H54 (cell line): ENCODE data around the gene DGKG.

ENCODE experiments used
- DNase-seq: peaks from one replicate; pipeline ENCODE4 v3.0.0; 2011; ENCODE audit warnings: low spot score, mixed read lengths; ENCODE audit not compliant: insufficient read length
- FAIRE-seq: peaks from 3 replicates; lab custom pipeline; 2011; peaks lifted over from hg19 to GRCh38; lab: Jason Lieb, UNC
- POLR2A ChIP-seq: IDR thresholded peaks from 2 replicates; pipeline ENCODE4 v1.6.1; 2011; ENCODE audit warnings: low read depth, mild to moderate bottlenecking, low read length

DGKG gene

DNA sequence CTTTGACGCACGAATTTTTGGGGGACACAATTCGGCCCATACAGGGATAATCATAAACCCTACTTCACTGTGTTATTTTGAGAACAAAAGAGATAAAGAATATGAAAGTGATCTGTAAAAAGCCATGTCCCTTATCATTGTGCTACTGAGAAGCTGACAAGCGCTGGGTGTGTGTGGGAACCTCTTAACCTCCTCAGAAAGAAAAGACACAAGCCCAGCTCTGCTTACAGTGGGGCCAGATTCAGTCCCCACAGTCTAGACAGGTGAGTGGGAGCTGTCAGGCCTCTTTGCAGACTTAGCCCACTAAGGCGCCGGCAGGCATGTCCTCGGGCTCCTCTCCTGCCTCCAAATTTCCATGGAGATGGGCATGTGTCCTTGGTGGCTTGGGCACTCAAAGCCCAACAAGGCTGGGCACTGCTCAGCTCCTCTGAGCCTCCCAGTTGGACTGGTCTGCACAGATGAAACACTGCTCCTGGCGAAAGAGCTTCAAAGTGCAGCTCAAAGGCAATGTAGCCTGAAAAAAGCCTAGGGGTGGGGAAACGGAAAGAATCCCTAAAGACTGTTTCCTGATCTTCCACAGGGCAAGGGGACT is 188.7 kb downstream of the DGKG start:
- FAIRE-seq (no peak), DNase-seq (no peak)
- TF ChIP-seq POLR2A: no peak

GRCh38 chr3:186172353-186172752 is 189.7 kb downstream of the DGKG start:
- FAIRE-seq: no peak
- no peak for TF ChIP-seq POLR2A
- DNase-seq: no peak

GRCh38 chr3:186171521-186171920 is 190.5 kb downstream of the DGKG start:
- no peak for TF ChIP-seq POLR2A
- DNase-seq: no peak
- FAIRE-seq: no peak

- FAIRE-seq (no peak), DNase-seq (no peak)
- TF ChIP-seq POLR2A: no peak
Observed at GRCh38 chr3:186170516-186170915, 191.5 kb downstream of the DGKG start.

GRCh38 chr3:186169379-186169778 is 192.7 kb downstream of the DGKG start:
- FAIRE-seq (no peak), DNase-seq (no peak)
- TF ChIP-seq POLR2A: no peak

GRCh38 chr3:186168976-186169375 is 193.1 kb downstream of the DGKG start:
- DNase-seq (no peak), FAIRE-seq (no peak)
- no peak for TF ChIP-seq POLR2A

- DNase-seq: no peak
- FAIRE-seq: peak; percentile 11
- TF ChIP-seq POLR2A: no peak
Observed at GRCh38 chr3:186167646-186168395, 194.2 kb downstream of the DGKG start.

- FAIRE-seq: no peak
- no peak for TF ChIP-seq POLR2A
- no peak for DNase-seq
Observed at GRCh38 chr3:186166491-186167288, 195.3 kb downstream of the DGKG start.

DNA sequence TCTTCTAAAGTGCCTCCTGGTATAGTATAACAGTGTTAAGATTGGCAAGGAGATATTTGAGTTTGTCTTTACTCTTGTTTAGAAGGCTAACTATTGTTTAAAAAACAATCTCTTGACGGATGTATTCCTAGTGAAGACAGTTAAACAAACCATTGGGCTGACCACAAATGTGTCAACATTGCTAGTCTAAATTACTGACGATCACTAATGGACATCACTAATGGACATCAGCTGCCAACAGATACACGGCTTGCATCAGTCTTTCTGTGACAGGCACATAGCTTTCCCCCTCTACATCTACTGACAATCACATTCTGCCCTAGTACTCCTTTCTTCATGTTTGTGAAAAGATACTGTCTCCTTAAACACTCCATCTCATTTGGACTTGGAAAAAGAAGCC is 196.0 kb downstream of the DGKG start:
- DNase-seq (no peak), FAIRE-seq (no peak)
- no peak for TF ChIP-seq POLR2A

GRCh38 chr3:186165331-186165730 is 196.7 kb downstream of the DGKG start:
- no peak for TF ChIP-seq POLR2A
- no peak for FAIRE-seq
- no peak for DNase-seq

- TF ChIP-seq POLR2A: no peak
- DNase-seq (no peak), FAIRE-seq (no peak)
Observed at GRCh38 chr3:186164696-186165095, 197.3 kb downstream of the DGKG start.

DNA sequence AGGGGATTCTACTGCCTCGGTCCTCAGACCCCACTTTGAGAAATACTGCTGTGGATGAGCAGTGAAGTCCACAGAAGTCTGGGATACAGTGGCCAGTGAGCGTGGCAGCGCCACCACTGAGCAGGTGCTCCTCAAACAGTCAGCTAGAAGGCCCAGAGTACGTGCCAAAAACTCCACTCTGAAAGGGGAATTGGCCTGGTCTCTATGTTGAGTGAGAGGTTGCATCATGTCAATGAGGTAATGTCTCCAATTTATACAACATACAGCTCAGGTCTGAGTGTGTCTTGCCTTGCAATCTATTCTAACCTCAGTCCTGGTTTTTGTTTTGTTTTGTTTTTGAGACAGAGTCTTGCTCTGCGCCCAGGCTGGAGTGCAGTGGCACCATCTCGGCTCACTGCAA is 199.8 kb downstream of the DGKG start:
- no peak for TF ChIP-seq POLR2A
- FAIRE-seq: no peak
- no peak for DNase-seq

DNA sequence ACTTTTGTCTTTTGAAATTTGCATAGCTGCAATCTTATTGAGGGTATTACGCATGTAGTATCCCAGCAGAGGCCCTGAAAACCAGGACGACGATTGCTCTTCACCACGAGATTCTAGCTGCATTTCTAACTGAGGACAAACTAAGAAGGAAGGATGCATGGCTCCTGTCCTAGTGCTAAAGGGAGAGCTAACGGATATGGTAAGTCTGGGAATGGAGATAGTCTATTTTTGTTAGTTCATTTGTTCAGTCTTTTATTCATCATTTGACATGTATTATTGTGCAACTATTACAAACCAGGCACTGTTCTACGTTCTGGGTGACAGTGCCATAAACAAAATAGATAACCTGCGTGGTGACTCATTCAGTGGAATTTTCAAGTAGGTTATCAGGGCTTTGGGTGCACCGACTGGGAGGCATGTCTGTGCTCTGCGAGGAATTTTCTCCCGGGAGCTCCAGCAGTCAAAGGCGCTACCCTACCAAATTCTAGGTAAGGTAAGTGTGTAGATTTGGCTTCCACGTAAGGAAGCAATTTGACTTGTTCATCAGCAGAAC is 201.3 kb downstream of the DGKG start:
- DNase-seq (no peak), FAIRE-seq (peak; percentile 68)
- no peak for TF ChIP-seq POLR2A

GRCh38 chr3:186154641-186155040 is 207.4 kb downstream of the DGKG start:
- TF ChIP-seq POLR2A: no peak
- DNase-seq (no peak), FAIRE-seq (no peak)
